AG04449 (cell line): ENCODE results near the gene ST6GAL1.

Source experiments
- CTCF ChIA-PET: fragments of 350-600 bp; formaldehyde crosslinking; extraction: SDS; loops from one replicate; lab custom pipeline; 2021; ENCODE audit warnings: antibody characterized with exemption; lab: Yijun Ruan, JAX
- POLR2A ChIA-PET: fragments of 400-600, 350-600 bp; formaldehyde crosslinking; extraction: SDS; loops from one replicate; lab custom pipeline; 2020; ENCODE audit warnings: antibody characterized with exemption, inconsistent platforms; lab: Yijun Ruan, JAX
- DNase-seq: peaks from one replicate; pipeline ENCODE4 v3.0.0-alpha.2; 2010; ENCODE audit warnings: low read depth, low spot score
- H3K4me3 ChIP-seq: 2 replicates; pipeline ENCODE4 v1.5.1; 2011; ENCODE audit warnings: low read depth, mild to moderate bottlenecking, control low read depth, low read length
- TF ChIP-seq, protein P1 (sequence below): IDR thresholded peaks from one replicate; pipeline ENCODE4 v1.5.1; 2011; ENCODE audit warnings: mild to moderate bottlenecking, moderate library complexity, low read length, control low read depth, inconsistent platforms; ENCODE audit not compliant: insufficient read depth; ENCODE audit errors: missing control alignments

Gene ST6GAL1

DNA sequence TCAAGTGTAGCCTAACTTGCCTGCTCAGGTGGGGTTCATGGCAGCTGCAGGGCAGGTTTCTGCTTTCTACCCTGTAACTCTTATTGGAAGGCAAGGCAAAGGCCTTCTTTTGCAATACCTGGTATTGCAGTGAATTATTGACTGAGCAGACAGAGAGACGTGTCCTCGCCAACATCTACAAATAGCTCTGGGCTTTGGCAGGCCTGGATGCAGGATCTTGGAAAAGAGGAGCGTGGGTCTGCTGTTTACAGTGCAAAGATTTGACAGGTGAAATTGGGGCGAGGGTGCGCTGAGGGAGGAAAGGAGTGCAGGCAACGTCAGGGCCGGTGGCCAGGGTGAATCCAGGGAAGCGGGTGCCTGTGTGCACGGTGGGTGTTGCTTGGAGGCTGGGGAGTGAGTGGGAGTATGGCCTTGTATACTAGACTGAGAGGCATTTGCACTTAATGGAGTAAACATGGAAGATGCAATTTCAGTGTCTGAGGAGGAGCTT, 44.5 kb downstream of the ST6GAL1 start:
- no peak for DNase-seq
- TF ChIP-seq, protein P1, sequence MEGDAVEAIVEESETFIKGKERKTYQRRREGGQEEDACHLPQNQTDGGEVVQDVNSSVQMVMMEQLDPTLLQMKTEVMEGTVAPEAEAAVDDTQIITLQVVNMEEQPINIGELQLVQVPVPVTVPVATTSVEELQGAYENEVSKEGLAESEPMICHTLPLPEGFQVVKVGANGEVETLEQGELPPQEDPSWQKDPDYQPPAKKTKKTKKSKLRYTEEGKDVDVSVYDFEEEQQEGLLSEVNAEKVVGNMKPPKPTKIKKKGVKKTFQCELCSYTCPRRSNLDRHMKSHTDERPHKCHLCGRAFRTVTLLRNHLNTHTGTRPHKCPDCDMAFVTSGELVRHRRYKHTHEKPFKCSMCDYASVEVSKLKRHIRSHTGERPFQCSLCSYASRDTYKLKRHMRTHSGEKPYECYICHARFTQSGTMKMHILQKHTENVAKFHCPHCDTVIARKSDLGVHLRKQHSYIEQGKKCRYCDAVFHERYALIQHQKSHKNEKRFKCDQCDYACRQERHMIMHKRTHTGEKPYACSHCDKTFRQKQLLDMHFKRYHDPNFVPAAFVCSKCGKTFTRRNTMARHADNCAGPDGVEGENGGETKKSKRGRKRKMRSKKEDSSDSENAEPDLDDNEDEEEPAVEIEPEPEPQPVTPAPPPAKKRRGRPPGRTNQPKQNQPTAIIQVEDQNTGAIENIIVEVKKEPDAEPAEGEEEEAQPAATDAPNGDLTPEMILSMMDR = no peak
- H3K4me3 ChIP-seq = no peak overlapping the region
- ChIA-PET CTCF (no interaction called here), POLR2A (no interaction called here)

DNA sequence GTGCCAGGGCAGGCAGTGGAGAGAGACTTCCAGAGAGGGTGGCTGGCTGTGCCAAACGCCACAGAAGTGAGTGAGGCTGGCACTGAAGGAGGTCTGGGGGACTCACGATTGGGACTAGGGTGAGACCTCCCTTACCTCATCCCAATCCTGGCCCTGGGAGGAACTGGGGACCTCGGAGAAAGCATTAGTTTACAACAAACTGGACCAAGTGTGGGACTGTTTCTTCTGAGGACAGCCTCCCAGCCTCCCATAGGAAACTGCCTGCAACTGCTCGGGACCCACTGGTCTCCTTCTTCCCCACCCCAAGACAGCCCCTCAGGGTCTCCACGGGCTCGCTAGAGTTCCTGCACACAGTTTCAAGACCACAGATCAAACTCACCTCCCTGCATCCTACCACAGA, 45.4 kb downstream of the ST6GAL1 start:
- no peak overlapping the region for H3K4me3 ChIP-seq
- TF ChIP-seq, protein P1 = no peak
- DNase-seq = no peak
- ChIA-PET POLR2A (interaction anchor here (0.6 kb wide), 1 partner anchor 24 kb away, joined by 3 read pairs; no protein-coding TSS in a partner anchor), CTCF (no interaction called here)

DNA sequence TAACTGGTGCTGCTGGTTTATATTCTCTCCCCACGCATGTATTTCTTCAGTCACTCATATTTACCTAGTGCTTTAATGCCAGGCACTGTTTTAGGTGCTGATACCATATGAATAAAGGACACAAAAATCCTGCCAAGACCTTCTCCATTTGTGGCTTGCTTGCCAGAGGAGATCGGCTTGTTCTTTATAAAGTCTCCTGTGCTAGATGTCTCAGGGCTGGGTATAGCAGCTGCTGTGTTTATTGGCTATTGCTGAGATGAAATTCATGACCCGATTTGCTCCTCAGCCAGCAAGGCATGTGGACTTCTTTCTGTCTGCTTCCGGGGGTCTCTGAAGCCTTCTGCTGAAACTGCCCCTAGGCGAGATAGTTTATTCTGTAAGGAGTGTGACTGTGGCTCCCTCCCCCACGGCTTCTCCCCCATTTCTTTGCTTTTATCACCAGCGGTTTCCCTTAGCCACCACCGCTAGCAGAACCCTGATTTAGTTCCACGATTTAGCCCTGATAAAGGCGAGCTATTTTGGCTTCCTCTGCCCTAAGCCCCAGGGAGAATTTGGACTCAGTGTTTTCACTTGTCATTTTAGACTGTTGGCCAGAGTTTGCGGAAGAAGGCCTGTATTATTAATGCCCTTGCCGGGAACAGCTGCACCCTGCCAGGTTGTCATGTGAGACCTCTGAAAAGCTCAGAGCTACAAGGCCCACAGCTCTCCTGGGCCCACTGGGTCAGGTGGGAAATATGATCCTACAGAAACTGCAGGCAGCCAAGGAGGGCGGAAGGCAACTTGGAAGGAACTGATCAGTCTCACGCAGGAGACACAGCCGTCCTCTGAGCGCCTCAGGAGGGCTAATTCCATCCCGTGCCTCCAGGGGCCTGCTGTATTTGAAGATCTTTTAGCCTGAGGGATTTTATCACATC, 46.8 kb downstream of the ST6GAL1 start:
- POLR2A ChIA-PET = no interaction called here
- TF ChIP-seq, protein P1 = no peak
- no peak for DNase-seq
- no peak overlapping the region for H3K4me3 ChIP-seq
- CTCF ChIA-PET = no interaction called here

DNA sequence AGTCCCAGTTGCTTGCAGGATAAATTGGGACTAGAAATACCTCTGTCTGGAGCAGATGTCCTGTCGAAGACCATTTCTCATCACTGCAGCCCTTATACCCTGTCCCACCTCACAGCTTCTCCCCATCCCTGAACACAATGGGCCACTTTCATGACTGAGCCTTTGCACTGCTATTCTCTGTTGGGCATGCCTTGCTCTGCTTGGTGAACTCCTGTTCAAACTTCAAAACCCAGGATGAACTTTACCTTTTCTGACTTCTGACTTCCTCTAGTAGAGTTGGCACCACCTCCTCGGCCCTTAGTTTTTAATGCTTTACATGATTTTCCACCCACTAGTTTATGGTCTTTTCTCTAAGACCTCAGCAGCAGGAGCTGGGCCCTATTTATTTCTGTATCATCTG, 48.4 kb downstream of the ST6GAL1 start:
- no peak overlapping the region for H3K4me3 ChIP-seq
- TF ChIP-seq, protein P1 = no peak
- ChIA-PET POLR2A (no interaction called here), CTCF (interaction anchor here (0.6 to 0.9 kb wide), 2 partner anchors 50 to 134 kb away, joined by 3 read pairs; no protein-coding TSS in a partner anchor)
- DNase-seq = no peak

DNA sequence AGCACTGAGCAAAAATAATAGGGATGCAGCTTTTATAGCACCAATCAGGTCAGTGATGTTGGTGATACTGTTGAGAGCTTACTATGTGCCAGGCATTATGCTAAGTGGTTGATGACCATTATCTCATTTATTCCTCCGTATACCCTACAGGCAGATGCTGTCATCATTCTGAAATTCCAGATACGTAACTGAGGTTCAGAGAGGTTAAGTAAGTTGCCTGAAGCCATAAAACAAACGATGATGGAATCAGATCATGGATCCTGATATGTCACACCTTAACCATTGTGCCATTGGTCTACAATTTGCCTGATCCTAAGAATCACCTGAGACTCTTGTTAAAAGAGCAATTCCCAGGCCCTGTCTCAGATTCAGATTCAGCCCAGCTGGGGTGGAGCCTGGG, 49.5 kb downstream of the ST6GAL1 start:
- no peak for DNase-seq
- ChIA-PET POLR2A (no interaction called here), CTCF (no interaction called here)
- TF ChIP-seq, protein P1 = no peak
- no peak overlapping the region for H3K4me3 ChIP-seq

DNA sequence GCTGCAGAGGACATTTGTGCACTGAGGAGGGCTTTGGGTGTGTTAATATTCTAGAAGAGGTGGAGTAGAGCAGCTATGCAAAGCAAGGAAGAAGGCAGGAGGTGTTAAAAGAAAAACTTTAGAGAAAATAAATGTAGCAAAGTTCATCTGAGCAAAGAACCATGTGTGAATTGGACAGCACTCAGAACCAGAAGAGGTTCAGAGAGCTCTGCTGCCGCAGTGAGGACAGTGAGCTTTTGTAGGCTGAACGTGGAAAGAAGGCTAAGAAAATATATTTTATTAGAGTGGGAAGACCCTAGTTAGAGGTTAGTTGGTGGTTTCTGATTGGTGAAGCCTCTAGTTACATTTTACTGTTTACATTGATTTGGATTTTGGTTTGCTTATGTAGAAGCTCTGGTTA, 50.7 kb downstream of the ST6GAL1 start:
- TF ChIP-seq, protein P1 = no peak
- no peak overlapping the region for H3K4me3 ChIP-seq
- no peak for DNase-seq
- CTCF ChIA-PET = interaction anchor here (1.0 to 1.2 kb wide), 3 partner anchors 9 to 158 kb away, joined by 3 to 4 read pairs (median 4); partner anchors contain the start of gene RPL39L
- POLR2A ChIA-PET = no interaction called here
